Upper lobe of right lung (tissue), 1 donor: ENCODE data around the gene BSG. TPM values are rescaled to one million over a fixed set of nuclear protein-coding genes. Genes with fewer than 3 reads are reported as not detected.

Source experiments
- ATAC-seq: fragments of 200-7000 bp; cut with Tn5 transposase; one replicate; pipeline ENCODE4 v1.9.1; 2020; ENCODE audit warnings: mild to moderate bottlenecking, moderate library complexity
- DNase-seq: peaks from one replicate; pipeline ENCODE4 v3.0.0-alpha.2; 2020
- H3K27ac ChIP-seq: fragments of 200-600 bp; one replicate; pipeline ENCODE4 v1.8.0; 2022
- H3K27me3 ChIP-seq: fragments of 200-600 bp; one replicate; pipeline ENCODE4 v1.8.0; 2022; ENCODE audit warnings: mild to moderate bottlenecking
- H3K36me3 ChIP-seq: fragments of 200-600 bp; one replicate; pipeline ENCODE4 v1.8.0; 2022
- H3K4me1 ChIP-seq: fragments of 200-600 bp; one replicate; pipeline ENCODE4 v1.8.0; 2022
- H3K4me3 ChIP-seq: fragments of 200-600 bp; one replicate; pipeline ENCODE4 v1.8.0; 2022; ENCODE audit warnings: mild to moderate bottlenecking
- H3K9me3 ChIP-seq: fragments of 200-600 bp; one replicate; pipeline ENCODE4 v1.8.0; 2022
- intact Hi-C: fragments of 100-400 bp; cut with DNase I; formaldehyde crosslinking; loops from one replicate; pipeline ENCODE4 v1.11.0; 2022
- total RNA-seq: library from RNA; stranded (reverse); fragmentation: NEBNext Ultra II Directional; extraction: Animal tissue kit (Norgen Biotek cat#: 25700); gene quantifications from one replicate; pipeline ENCODE4 v1.2.1, GENCODE V29; 2021
- TF ChIP-seq, protein P1 (sequence below): fragments of 200-600 bp; IDR thresholded peaks from one replicate; pipeline ENCODE4 v1.8.0; 2022; ENCODE audit warnings: antibody characterized with exemption
- donor health status: DM: no; HTN: yes; CAD: no; lungs with severe emphysema.

BSG gene
- total RNA-seq, 1 donor from 2014 or later: 359 TPM

DNA sequence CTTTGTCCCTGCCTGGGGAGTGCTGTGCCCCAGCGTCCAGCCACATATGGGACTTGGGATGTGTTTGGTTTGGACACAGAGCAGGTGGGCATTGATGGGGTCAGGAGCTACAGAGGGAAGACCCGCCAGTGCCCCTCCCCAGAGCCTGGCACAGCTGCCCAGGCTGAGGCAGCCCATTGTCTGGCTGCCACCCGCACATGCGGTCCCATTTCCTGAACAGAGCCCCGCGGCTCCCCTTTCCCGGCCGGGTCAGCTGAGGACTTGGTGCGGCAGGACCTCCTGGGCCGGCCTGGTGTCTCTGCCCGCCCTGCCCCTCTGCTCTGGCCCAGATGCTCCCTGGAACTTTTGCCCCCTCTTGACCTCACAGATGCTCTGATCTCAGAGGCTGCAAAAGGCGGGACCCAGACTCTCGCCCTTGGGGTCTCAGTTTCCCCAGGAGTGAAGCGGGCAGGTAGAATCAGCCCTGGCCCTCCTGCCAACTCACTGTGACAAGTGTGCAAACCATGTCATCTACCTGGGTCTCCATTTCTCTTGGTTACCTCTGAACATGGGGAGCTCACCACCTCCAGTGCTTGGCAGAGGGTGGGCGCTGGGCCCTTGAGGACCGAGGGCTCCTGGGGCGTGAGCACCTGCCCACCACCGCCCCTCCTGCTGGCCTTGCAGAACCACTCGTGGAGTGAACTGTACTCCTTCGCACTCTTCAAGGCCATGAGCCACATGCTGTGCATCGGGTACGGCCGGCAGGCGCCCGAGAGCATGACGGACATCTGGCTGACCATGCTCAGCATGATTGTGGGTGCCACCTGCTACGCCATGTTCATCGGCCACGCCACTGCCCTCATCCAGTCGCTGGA is 35.1 kb downstream of the BSG start:
- DNase-seq: no peak
- intact Hi-C loops: no loop called here
- Histone ChIP-seq H3K4me1 (peaks cover 14% of the 10 kb centered on the region), H3K4me3 (no peak overlapping the region), H3K9me3 (no peaks in the 10 kb centered on the region), H3K27me3 (no peaks in the 10 kb centered on the region), H3K36me3 (no peaks in the 10 kb centered on the region), H3K27ac (no peak overlapping the region)
- TF ChIP-seq, protein P1, sequence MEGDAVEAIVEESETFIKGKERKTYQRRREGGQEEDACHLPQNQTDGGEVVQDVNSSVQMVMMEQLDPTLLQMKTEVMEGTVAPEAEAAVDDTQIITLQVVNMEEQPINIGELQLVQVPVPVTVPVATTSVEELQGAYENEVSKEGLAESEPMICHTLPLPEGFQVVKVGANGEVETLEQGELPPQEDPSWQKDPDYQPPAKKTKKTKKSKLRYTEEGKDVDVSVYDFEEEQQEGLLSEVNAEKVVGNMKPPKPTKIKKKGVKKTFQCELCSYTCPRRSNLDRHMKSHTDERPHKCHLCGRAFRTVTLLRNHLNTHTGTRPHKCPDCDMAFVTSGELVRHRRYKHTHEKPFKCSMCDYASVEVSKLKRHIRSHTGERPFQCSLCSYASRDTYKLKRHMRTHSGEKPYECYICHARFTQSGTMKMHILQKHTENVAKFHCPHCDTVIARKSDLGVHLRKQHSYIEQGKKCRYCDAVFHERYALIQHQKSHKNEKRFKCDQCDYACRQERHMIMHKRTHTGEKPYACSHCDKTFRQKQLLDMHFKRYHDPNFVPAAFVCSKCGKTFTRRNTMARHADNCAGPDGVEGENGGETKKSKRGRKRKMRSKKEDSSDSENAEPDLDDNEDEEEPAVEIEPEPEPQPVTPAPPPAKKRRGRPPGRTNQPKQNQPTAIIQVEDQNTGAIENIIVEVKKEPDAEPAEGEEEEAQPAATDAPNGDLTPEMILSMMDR: no peak
- no peak for ATAC-seq

DNA sequence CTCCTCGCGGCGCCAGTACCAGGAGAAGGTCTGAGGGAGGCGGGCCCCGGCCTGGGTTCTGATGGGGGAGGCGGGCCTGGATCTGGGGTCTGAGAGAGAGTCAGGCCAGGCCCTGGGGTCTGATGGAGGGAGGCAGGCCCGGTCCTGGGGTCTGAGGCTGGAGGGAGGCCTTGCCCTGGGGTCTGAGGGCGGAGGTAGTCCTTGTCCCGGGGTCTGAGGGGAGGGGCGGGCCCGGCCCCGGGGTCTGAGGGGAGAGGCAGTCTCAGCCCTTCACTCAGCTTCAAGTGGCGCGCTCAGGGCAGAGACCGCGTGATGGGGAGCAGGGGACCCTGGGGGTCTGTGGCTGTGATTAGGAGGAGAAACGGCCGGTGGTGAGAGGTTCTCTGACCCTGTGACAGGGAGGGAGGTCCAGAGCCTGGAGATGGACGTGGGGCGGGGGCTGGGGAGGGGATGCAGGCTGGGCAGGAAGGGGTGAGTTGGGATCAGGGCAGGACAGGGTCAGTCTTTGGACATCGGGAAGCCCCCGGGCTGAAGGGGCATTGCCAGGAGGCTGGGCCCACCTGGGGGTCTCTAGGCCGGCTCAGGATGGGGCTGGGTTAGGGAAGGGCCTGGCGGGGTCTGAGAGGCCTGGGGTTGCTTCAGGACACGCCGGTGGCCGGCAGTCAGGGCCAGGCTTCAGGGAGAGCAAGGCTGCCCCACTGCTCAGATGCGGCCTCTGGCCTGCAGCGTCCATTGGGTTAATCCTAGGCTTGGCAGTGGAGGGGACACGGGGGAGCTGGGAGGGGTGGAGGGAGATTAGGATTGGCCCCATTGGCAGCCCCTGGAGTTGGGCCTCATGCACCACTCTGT is 36.0 kb downstream of the BSG start:
- ATAC-seq: no peak

DNA sequence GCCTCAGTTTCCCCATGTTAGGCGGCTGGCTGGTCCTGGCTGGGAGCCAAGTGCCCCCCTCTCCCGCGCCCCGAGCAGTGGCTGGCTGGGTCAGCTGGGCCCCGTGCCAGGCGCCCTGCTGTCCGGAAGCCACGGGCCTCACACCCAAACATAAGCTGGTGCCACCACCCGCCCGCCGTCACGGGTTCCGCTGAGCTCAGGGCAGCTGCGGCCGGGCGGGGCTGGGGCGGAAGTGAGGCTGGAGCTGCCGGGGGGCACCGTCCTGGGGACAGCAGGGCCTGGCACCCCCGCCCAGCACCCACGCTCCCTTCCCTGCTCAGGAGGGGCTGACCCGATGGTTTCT is 36.6 kb downstream of the BSG start:
- Histone ChIP-seq H3K36me3 (no peaks in the 10 kb centered on the region), H3K9me3 (no peaks in the 10 kb centered on the region), H3K27ac (no peak overlapping the region), H3K4me3 (no peak overlapping the region), H3K27me3 (no peaks in the 10 kb centered on the region), H3K4me1 (peaks cover 14% of the 10 kb centered on the region)
- ATAC-seq (peak; percentile 70), DNase-seq (peak; percentile 85)
- intact Hi-C loops: no loop called here
- TF ChIP-seq, protein P1: no peak

More for the DNA sequence above, 36.0 kb downstream of the BSG start:
- peaks cover 14% of the 10 kb centered on the region for H3K4me1 ChIP-seq
- DNase-seq: no peak
- no peaks in the 10 kb centered on the region for H3K9me3 ChIP-seq
- intact Hi-C loops: no loop called here
- TF ChIP-seq, protein P1: no peak
- H3K36me3 ChIP-seq: no peaks in the 10 kb centered on the region
- no peaks in the 10 kb centered on the region for H3K27me3 ChIP-seq
- no peak overlapping the region for H3K27ac ChIP-seq
- no peak overlapping the region for H3K4me3 ChIP-seq

DNA sequence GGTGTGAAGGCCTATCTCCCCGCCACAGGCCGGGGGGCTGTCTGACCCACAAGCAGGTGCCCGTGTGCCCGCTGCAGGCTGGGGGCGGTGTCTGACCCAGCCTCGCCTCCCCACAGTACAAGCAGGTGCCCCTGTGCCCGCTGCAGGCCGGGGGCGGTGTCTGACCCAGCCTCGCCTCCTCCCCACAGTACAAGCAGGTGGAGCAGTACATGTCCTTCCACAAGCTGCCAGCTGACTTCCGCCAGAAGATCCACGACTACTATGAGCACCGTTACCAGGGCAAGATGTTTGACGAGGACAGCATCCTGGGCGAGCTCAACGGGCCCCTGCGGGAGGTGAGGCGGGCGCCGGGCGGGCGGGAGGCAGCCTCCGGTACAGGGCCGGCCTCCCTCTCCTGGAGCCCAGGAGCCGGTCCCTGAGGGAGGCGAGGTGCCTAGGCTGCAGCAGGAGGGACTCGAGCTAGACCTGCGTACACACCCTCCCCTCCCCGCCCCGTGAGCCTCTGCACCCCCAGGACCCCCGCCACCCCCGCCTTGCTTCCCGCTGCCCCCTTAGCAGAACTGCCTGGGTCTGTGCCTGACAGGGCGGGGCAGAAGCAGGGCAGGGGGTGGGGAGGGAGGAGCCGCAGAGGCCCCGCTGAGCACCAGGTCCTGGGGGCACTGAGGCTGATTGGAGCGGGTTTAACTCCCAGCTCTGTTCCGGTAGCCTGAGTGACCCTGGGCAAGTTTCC is 37.8 kb downstream of the BSG start:
- peak overlapping the region; percentile 60 for H3K27ac ChIP-seq
- H3K9me3 ChIP-seq: no peaks in the 10 kb centered on the region
- H3K27me3 ChIP-seq: no peaks in the 10 kb centered on the region
- ATAC-seq: peak; percentile 5
- no peaks in the 10 kb centered on the region for H3K36me3 ChIP-seq
- intact Hi-C loops: no loop called here
- TF ChIP-seq, protein P1: no peak
- DNase-seq: no peak
- peaks cover 14% of the 10 kb centered on the region for H3K4me1 ChIP-seq
- H3K4me3 ChIP-seq: peak overlapping the region; percentile 36

DNA sequence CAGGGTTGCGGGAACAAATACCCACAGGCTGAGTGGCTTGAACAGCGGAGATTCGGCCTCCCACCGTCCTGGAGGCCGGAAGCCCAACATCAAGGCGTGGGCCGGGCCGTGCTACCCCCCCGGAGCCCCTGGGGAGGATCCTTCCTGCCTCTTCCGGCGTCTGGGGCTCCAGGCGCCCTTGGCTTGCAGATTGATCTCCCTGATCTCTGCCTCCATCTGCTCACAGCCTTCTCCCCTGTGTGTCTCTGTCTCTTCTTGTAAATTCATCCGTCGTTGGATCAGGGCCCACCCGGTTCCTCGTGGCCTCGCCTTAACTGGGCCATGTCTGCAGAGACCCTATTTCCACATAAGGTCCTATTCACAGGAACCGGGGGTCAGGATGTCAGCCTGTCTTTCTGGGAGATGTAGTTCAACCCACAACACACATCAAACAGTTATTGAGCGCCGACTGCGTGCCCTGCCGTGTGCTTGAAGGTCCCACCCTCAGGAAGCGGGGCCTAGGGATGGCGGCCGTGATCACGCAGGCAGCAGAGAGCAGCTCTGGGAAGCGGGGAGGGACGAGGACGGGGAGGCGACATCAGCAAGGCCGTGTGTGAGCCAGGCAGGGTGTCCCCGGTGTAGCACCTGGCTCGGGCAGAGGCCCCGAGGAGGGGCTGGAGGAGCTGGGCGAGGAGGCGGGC is 38.5 kb downstream of the BSG start:
- peak; percentile 47 for ATAC-seq
- intact Hi-C loops: no loop called here
- Histone ChIP-seq H3K36me3 (no peaks in the 10 kb centered on the region), H3K27ac (peak overlapping the region; percentile 60), H3K4me3 (peak overlapping the region; percentile 36), H3K4me1 (peaks cover 14% of the 10 kb centered on the region), H3K9me3 (no peaks in the 10 kb centered on the region), H3K27me3 (no peaks in the 10 kb centered on the region)
- no peak for DNase-seq
- TF ChIP-seq, protein P1: no peak
